AG10803 (cell line): Measurements from ENCODE around the gene MED12L.

Source experiments
- DNase-seq: peaks from one replicate; pipeline ENCODE4 v3.0.0; 2010; ENCODE audit warnings: low read depth
- H3K4me3 ChIP-seq: 2 replicates; pipeline ENCODE4 v1.5.1; 2011; ENCODE audit warnings: mild to moderate bottlenecking, low read length, control low read depth
- CTCF ChIP-seq: conservative IDR thresholded peaks from 2 replicates; pipeline ENCODE4 v1.5.1; 2011; ENCODE audit warnings: mild to moderate bottlenecking, low read length, control low read depth, inconsistent platforms

MED12L gene

GRCh38 chr3:151082880-151083838 lies 2.3 kb upstream of the MED12L start:
- no peak for DNase-seq
- no peak overlapping the region for H3K4me3 ChIP-seq
- TF ChIP-seq CTCF, result no peak

- no peak for TF ChIP-seq CTCF
- no peak for DNase-seq
- no peak overlapping the region; the same call in 1 of the 2 replicates for H3K4me3 ChIP-seq
These were observed 604 bp upstream of the MED12L start for GRCh38 chr3:151084893-151085226.

- H3K4me3 ChIP-seq, result peak overlapping the region; percentile 55
- no peak for TF ChIP-seq CTCF
- DNase-seq, result no peak
These were observed 522 bp downstream of the MED12L start for GRCh38 chr3:151085889-151086483.

GRCh38 chr3:151086484-151087456 lies 1.3 kb downstream of the MED12L start:
- DNase-seq, result peak; percentile 82
- peak overlapping the region; percentile 49 for H3K4me3 ChIP-seq
- TF ChIP-seq CTCF, result peak; percentile 68

GRCh38 chr3:151087648-151088047 lies 2.2 kb downstream of the MED12L start:
- DNase-seq, result no peak
- no peak overlapping the region for H3K4me3 ChIP-seq
- no peak for TF ChIP-seq CTCF

GRCh38 chr3:151091685-151092345 lies 6.4 kb downstream of the MED12L start:
- DNase-seq, result peak; percentile 3
- no peak for TF ChIP-seq CTCF
- no peak overlapping the region for H3K4me3 ChIP-seq
